Nephron (organoid): ENCODE data around the gene UBR7.
"Not testable (repeated sequence)": the region's sequence is repeated elsewhere in the genome, so short reads cannot be mapped to it uniquely, and the experiment has no call there.

Experiments
- H3K27ac Mint-ChIP-seq, 3 experiments: 2 replicates each; pipeline ENCODE4 v1.8.0; 2020; ENCODE audit warnings: mixed read lengths in 3 of 3, mild to moderate bottlenecking in 2 of 3, moderate library complexity in 1 of 3
- H3K27me3 Mint-ChIP-seq: 2 replicates; pipeline ENCODE4 v1.8.0; 2021; ENCODE audit warnings: low read depth, mild to moderate bottlenecking, moderate library complexity, mixed read lengths
- H3K36me3 Mint-ChIP-seq: 2 replicates; pipeline ENCODE4 v1.8.0; 2020; ENCODE audit warnings: low read depth, mixed read lengths
- H3K4me1 Mint-ChIP-seq: 2 replicates; pipeline ENCODE4 v1.8.0; 2020; ENCODE audit warnings: mixed read lengths
- H3K4me3 Mint-ChIP-seq, 3 experiments: 2 replicates each; pipeline ENCODE4 v1.8.0; 2020; ENCODE audit warnings: mild to moderate bottlenecking in 3 of 3, mixed read lengths in 3 of 3, moderate library complexity in 2 of 3
- H3K9me3 Mint-ChIP-seq: 2 replicates; pipeline ENCODE4 v1.8.0; 2020; ENCODE audit warnings: mixed read lengths
- CTCF ChIP-seq, 3 experiments: fragments of 200-600 bp; sonication (generic); IDR thresholded peaks; one replicate each; pipeline ENCODE4 v1.5.0; 2021; ENCODE audit warnings: antibody characterized with exemption in 3 of 3; ENCODE audit not compliant: unreplicated experiment in 3 of 3

UBR7 gene

GRCh38 chr14:93170141-93170540, 36.9 kb upstream of the UBR7 start:
- not testable (repeated sequence) for H3K36me3 Mint-ChIP-seq, H3K27me3 Mint-ChIP-seq

GRCh38 chr14:93171376-93171775, 35.7 kb upstream of the UBR7 start:
- no peak for TF ChIP-seq CTCF (IDR thresholded peaks at IDR 0.05; ENCODE audit: unreplicated experiment in 3 of 3)
- Mint-ChIP-seq H3K36me3 (no peaks in the 10 kb centered on the region), H3K9me3 (no peaks in the 10 kb centered on the region), H3K27me3 (peaks cover 8% of the 10 kb centered on the region), H3K4me3 (no peak overlapping the region), H3K4me1 (peaks cover 6% of the 10 kb centered on the region), H3K27ac (no peak overlapping the region)

More at GRCh38 chr14:93170141-93170540, 36.9 kb upstream of the UBR7 start:
- not testable (repeated sequence) for H3K4me3 Mint-ChIP-seq, H3K27ac Mint-ChIP-seq, H3K9me3 Mint-ChIP-seq, H3K4me1 Mint-ChIP-seq

GRCh38 chr14:93173943-93174395, 33.1 kb upstream of the UBR7 start:
- Mint-ChIP-seq H3K4me3 (no peak overlapping the region), H3K4me1 (peaks cover 9% of the 10 kb centered on the region), H3K36me3 (no peaks in the 10 kb centered on the region), H3K27me3 (peaks cover 4% of the 10 kb centered on the region), H3K27ac (no peak overlapping the region), H3K9me3 (no peaks in the 10 kb centered on the region)
- no peak for TF ChIP-seq CTCF (IDR thresholded peaks at IDR 0.05; ENCODE audit: unreplicated experiment in 3 of 3)

GRCh38 chr14:93174731-93175130, 32.3 kb upstream of the UBR7 start:
- not testable (repeated sequence) for H3K9me3 Mint-ChIP-seq, H3K27ac Mint-ChIP-seq, H3K27me3 Mint-ChIP-seq, H3K4me1 Mint-ChIP-seq, H3K4me3 Mint-ChIP-seq, H3K36me3 Mint-ChIP-seq

GRCh38 chr14:93175492-93175891, 31.6 kb upstream of the UBR7 start:
- Mint-ChIP-seq H3K36me3 (no peaks in the 10 kb centered on the region), H3K27ac (no peak overlapping the region), H3K4me3 (no peak overlapping the region), H3K4me1 (peaks cover 9% of the 10 kb centered on the region), H3K27me3 (peaks cover 4% of the 10 kb centered on the region), H3K9me3 (no peaks in the 10 kb centered on the region)
- TF ChIP-seq CTCF (IDR thresholded peaks at IDR 0.05; ENCODE audit: unreplicated experiment in 3 of 3), result no peak

GRCh38 chr14:93183596-93184317, 23.3 kb upstream of the UBR7 start:
- TF ChIP-seq CTCF (IDR thresholded peaks at IDR 0.05; ENCODE audit: unreplicated experiment in 3 of 3), result no peak
- Mint-ChIP-seq H3K9me3 (no peaks in the 10 kb centered on the region), H3K4me1 (peaks cover 19% of the 10 kb centered on the region), H3K27me3 (no peaks in the 10 kb centered on the region), H3K4me3 (peak overlapping the region; percentile 91 to 92 (median 92)), H3K27ac (peak overlapping the region; percentile 77 to 87 (median 85)), H3K36me3 (peaks cover 8% of the 10 kb centered on the region)
